Aorta (tissue), 4 donors: ENCODE data around the gene DACT1. TPM values are rescaled to one million over a fixed set of nuclear protein-coding genes. Genes with fewer than 3 reads are reported as not detected.

ENCODE experiments used
- polyA plus RNA-seq, 2 donors: library from polyadenylated mRNA; stranded (reverse); fragments of 200-250 nt; gene quantifications; one replicate each; pipeline ENCODE4 v1.2.3, GENCODE V29; 2013
- total RNA-seq, 2 donors: library from RNA; stranded (reverse); fragmentation: NEBNext Ultra II Directional; extraction: Animal tissue kit (Norgen Biotek cat#: 25700); gene quantifications; one replicate each; pipeline ENCODE4 v1.2.1, GENCODE V29; 2021
- donor health status: healthy with polysubstance abuse.
- donor health status: Bipolar disorder and iron deficiency.
- donor health status: DM: no; HTN: no; CAD: no.
- donor health status: DM: yes; HTN: yes; CAD: no.

DACT1 gene
- total and polyA plus RNA-seq, 4 donors, result 7.5 to 43.6 (median 27.4) TPM

Other genes with a start within 250 kb of the DACT1 start
- gene TOMM20L, start 242.0 kb upstream of the DACT1 start, total RNA-seq, result not detected
- not detected for gene TOMM20L, start 242.0 kb upstream of the DACT1 start, polyA plus RNA-seq
- gene TIMM9, start 210.4 kb upstream of the DACT1 start, total RNA-seq, result 10 to 100 TPM; 24.8 to 25.7 TPM
- gene TIMM9, start 210.4 kb upstream of the DACT1 start, polyA plus RNA-seq, result 10 to 100 TPM; 36.1 to 65.0 TPM
- gene KIAA0586, start 210.2 kb upstream of the DACT1 start, total RNA-seq, result 10 to 100 TPM; 18.5 to 25.1 TPM
- gene KIAA0586, start 210.2 kb upstream of the DACT1 start, polyA plus RNA-seq, result 1 to 10 TPM; 2.8 to 8.8 TPM